Measurements from ENCODE around the gene IARS2. TPM values are rescaled to one million over a fixed set of nuclear protein-coding genes. Genes with fewer than 3 reads are reported as not detected.
"Not testable (repeated sequence)": the region's sequence is repeated elsewhere in the genome, so short reads cannot be mapped to it uniquely, and the experiment has no call there.

The IARS2 gene
- total RNA-seq, 3 donors from 2014 or later (not counting 1 experiment from before 2014, with no cell fraction given) = 27.5 to 35.0 (median 34.0) TPM

DNA sequence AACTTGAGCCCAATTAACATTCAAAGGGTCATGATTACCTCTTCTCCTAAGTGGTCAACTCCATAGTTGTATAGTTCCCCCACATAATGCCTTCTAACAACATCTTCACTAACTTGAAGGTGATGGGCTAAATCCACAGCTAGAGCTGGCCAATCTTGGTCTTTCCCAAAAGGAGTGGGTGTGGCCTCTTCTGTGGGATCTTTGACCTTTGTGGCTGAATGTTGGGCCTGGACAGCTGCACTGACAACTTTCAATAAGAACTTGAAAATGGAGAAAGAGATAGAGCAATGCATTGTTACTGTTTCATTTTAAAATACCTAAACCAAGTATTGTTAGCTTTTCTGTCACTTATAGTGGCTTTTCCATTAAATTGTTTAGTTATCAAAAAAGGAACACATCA lies 59.2 kb downstream of the IARS2 start:
- H3K27me3 Mint-ChIP-seq (ENCODE audit: low read depth in 2 of 2) = no peaks in the 10 kb centered on the region
- Histone ChIP-seq H3K36me3 (ENCODE audit: control insufficient read depth, insufficient read depth, low read length) (peaks cover 66% of the 10 kb centered on the region), H3K4me1 (ENCODE audit: control insufficient read depth, insufficient read depth, low read length) (no peaks in the 10 kb centered on the region), H3K27me3 (ENCODE audit: control insufficient read depth, insufficient read depth, low read length) (no peaks in the 10 kb centered on the region), H3K27ac (ENCODE audit: low read length) (no peak overlapping the region), H3K9me3 (ENCODE audit: control insufficient read depth, insufficient read depth, low read length) (no peaks in the 10 kb centered on the region), H3K4me3 (ENCODE audit: low read length) (no peak overlapping the region)
- H3K9me3 Mint-ChIP-seq = no peaks in the 10 kb centered on the region
- H3K36me3 Mint-ChIP-seq = peaks cover 12% of the 10 kb centered on the region
- intact Hi-C loops (cut with micrococcal nuclease) = no loop called here
- H3K4me3 Mint-ChIP-seq = no peak overlapping the region
- H3K4me1 Mint-ChIP-seq = peaks cover 9 to 16% of the 10 kb centered on the region in 2 donors
- H3K27ac Mint-ChIP-seq = no peak overlapping the region
- TF ChIP-seq, protein P1, sequence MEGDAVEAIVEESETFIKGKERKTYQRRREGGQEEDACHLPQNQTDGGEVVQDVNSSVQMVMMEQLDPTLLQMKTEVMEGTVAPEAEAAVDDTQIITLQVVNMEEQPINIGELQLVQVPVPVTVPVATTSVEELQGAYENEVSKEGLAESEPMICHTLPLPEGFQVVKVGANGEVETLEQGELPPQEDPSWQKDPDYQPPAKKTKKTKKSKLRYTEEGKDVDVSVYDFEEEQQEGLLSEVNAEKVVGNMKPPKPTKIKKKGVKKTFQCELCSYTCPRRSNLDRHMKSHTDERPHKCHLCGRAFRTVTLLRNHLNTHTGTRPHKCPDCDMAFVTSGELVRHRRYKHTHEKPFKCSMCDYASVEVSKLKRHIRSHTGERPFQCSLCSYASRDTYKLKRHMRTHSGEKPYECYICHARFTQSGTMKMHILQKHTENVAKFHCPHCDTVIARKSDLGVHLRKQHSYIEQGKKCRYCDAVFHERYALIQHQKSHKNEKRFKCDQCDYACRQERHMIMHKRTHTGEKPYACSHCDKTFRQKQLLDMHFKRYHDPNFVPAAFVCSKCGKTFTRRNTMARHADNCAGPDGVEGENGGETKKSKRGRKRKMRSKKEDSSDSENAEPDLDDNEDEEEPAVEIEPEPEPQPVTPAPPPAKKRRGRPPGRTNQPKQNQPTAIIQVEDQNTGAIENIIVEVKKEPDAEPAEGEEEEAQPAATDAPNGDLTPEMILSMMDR (IDR thresholded peaks at IDR 0.05) = no peak
- DNase-seq = no peak
- ATAC-seq = no peak

DNA sequence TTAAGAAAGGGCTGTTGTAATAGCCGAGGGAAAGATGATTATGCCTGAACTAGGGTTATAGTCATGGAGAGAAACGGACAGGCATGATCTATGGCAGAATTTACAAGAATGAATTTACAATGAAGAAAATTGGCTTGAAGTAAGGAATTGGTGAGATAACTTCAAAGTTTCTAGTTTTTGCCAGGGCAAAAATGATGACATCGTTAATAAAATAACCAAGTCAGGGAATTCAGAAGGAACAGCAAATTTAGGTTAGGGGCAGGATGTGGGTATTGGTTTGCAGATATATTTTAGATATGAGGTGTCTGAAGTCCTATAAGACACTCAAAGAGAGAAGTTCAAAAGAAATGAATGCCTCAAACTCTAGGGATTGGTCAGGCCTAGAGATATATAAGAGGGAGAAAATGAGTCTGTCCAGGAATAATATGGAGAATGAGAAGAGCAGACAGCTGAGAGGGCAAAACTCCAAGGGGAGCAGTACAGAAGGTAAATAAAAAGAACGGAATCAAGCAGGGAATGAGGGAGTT lies 62.8 kb downstream of the IARS2 start:
- no peak for DNase-seq
- Histone ChIP-seq H3K4me3 (ENCODE audit: low read length) (no peak overlapping the region), H3K9me3 (ENCODE audit: control insufficient read depth, insufficient read depth, low read length) (no peaks in the 10 kb centered on the region), H3K27ac (ENCODE audit: low read length) (no peak overlapping the region), H3K4me1 (ENCODE audit: control insufficient read depth, insufficient read depth, low read length) (no peaks in the 10 kb centered on the region), H3K27me3 (ENCODE audit: control insufficient read depth, insufficient read depth, low read length) (no peaks in the 10 kb centered on the region), H3K36me3 (ENCODE audit: control insufficient read depth, insufficient read depth, low read length) (peaks cover 67% of the 10 kb centered on the region)
- Mint-ChIP-seq H3K9me3 (no peaks in the 10 kb centered on the region), H3K4me1 (peaks cover 9 to 16% of the 10 kb centered on the region in 2 donors), H3K4me3 (no peak overlapping the region), H3K36me3 (peaks cover 17% of the 10 kb centered on the region), H3K27ac (peak overlapping the region; percentile 0 to 19), H3K27me3 (ENCODE audit: low read depth in 2 of 2) (no peaks in the 10 kb centered on the region)
- WGBS (ENCODE audit: insufficient coverage) = 91% methylated on average over 3 of the region's 4 CpGs
- TF ChIP-seq, protein P1 (IDR thresholded peaks at IDR 0.05) = no peak
- intact Hi-C loops (cut with micrococcal nuclease) = no loop called here
- no peak for ATAC-seq

DNA sequence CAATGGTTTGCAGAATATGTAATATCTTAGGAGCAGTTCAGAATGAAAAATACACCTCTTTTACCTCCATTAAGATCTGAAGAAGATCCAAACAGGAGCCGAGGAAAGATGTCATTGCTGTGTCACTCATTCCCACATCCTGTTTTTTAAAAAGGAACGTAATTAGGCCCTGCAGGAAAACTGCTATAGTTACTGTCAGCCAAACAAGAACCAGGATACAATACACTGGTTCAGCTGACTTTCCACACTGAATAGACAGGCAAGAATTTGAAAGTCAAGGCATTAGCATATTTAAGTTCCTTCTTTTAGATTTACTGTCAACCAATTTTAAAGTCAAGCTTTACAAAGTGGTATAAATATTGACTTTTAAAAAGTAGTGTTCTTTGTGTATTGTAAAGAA lies 63.8 kb downstream of the IARS2 start:
- Mint-ChIP-seq H3K27ac (peak overlapping the region in 1 of 2 donors; percentile 19), H3K4me3 (no peak overlapping the region), H3K9me3 (no peaks in the 10 kb centered on the region), H3K27me3 (ENCODE audit: low read depth in 2 of 2) (no peaks in the 10 kb centered on the region), H3K36me3 (peaks cover 17% of the 10 kb centered on the region), H3K4me1 (peaks cover 9 to 16% of the 10 kb centered on the region in 2 donors)
- Histone ChIP-seq H3K4me1 (ENCODE audit: control insufficient read depth, insufficient read depth, low read length) (no peaks in the 10 kb centered on the region), H3K36me3 (ENCODE audit: control insufficient read depth, insufficient read depth, low read length) (peaks cover 62% of the 10 kb centered on the region), H3K9me3 (ENCODE audit: control insufficient read depth, insufficient read depth, low read length) (no peaks in the 10 kb centered on the region), H3K4me3 (ENCODE audit: low read length) (no peak overlapping the region), H3K27ac (ENCODE audit: low read length) (no peak overlapping the region), H3K27me3 (ENCODE audit: control insufficient read depth, insufficient read depth, low read length) (no peaks in the 10 kb centered on the region)
- DNase-seq (no peak), ATAC-seq (no peak)
- intact Hi-C loops (cut with micrococcal nuclease) = no loop called here
- TF ChIP-seq, protein P1 (IDR thresholded peaks at IDR 0.05) = no peak
- 82% methylated on average over 2 of the region's 2 CpGs for WGBS (ENCODE audit: insufficient coverage)

GRCh38 chr1:220158530-220158929 lies 64.6 kb downstream of the IARS2 start:
- H3K27me3 ChIP-seq (ENCODE audit: control insufficient read depth, insufficient read depth, low read length); H3K9me3 ChIP-seq (ENCODE audit: control insufficient read depth, insufficient read depth, low read length); H3K4me3 ChIP-seq (ENCODE audit: low read length); H3K4me3 Mint-ChIP-seq; intact Hi-C loops (cut with micrococcal nuclease); H3K27ac Mint-ChIP-seq; H3K4me1 ChIP-seq (ENCODE audit: control insufficient read depth, insufficient read depth, low read length); DNase-seq; H3K9me3 Mint-ChIP-seq; ATAC-seq; H3K27ac ChIP-seq (ENCODE audit: low read length); H3K27me3 Mint-ChIP-seq (ENCODE audit: low read depth in 2 of 2): not testable (repeated sequence)
- 95% methylated on average over 6 of the region's 7 CpGs for WGBS (ENCODE audit: insufficient coverage)
- H3K36me3 Mint-ChIP-seq = peaks cover 17% of the 10 kb centered on the region
- peaks cover 9 to 16% of the 10 kb centered on the region in 2 donors for H3K4me1 Mint-ChIP-seq
- H3K36me3 ChIP-seq (ENCODE audit: control insufficient read depth, insufficient read depth, low read length) = peaks cover 56% of the 10 kb centered on the region

All from natural killer cell (primary cell).